ENCODE data around the gene NLRP12.

NLRP12 gene

GRCh38 chr19:53810891-53811290 is 13.2 kb downstream of the NLRP12 start:
- no peak overlapping the region for H3K4me3 ChIP-seq (ENCODE audit: low read length)
- no peak overlapping the region for H2AFZ ChIP-seq (ENCODE audit: low read depth, low read length)
- no peaks in the 10 kb centered on the region for H3K36me3 ChIP-seq (replicated peaks; ENCODE audit: low read depth, low read length)
- H3K9me3 ChIP-seq (ENCODE audit: insufficient read depth, low read length) = no peaks in the 10 kb centered on the region
- no peak for TF ChIP-seq CTCF (IDR thresholded peaks at IDR 0.05; ENCODE audit: low read depth, low read length)
- no peak for TF ChIP-seq EZH2phosphoT487 (IDR thresholded peaks at IDR 0.05; ENCODE audit: low read depth)
- no peak overlapping the region for H3K4me2 ChIP-seq (ENCODE audit: low read length)
- H3K27ac ChIP-seq (ENCODE audit: low read length) = no peak overlapping the region
- no peak overlapping the region for H3K9ac ChIP-seq (ENCODE audit: low read length)
- H3K79me2 ChIP-seq (ENCODE audit: low read length) = no peaks in the 10 kb centered on the region
- no peaks in the 10 kb centered on the region for H3K27me3 ChIP-seq (ENCODE audit: low read depth, low read length)
- H3K4me1 ChIP-seq (ENCODE audit: low read length) = no peaks in the 10 kb centered on the region
- no peaks in the 10 kb centered on the region for H4K20me1 ChIP-seq (ENCODE audit: insufficient read depth, low read length)

- H3K4me1 ChIP-seq (ENCODE audit: low read length) = no peaks in the 10 kb centered on the region
These were observed 13.9 kb downstream of the NLRP12 start for GRCh38 chr19:53810187-53810546.

GRCh38 chr19:53809518-53810186 is 14.5 kb downstream of the NLRP12 start:
- Histone ChIP-seq H3K79me2 (ENCODE audit: low read length) (no peaks in the 10 kb centered on the region), H3K4me3 (ENCODE audit: low read length) (no peak overlapping the region), H3K9me3 (ENCODE audit: insufficient read depth, low read length) (no peaks in the 10 kb centered on the region), H3K9ac (ENCODE audit: low read length) (no peak overlapping the region), H3K36me3 (replicated peaks; ENCODE audit: low read depth, low read length) (no peaks in the 10 kb centered on the region), H3K27ac (ENCODE audit: low read length) (no peak overlapping the region), H3K4me2 (ENCODE audit: low read length) (no peak overlapping the region), H3K27me3 (ENCODE audit: low read depth, low read length) (no peaks in the 10 kb centered on the region), H4K20me1 (ENCODE audit: insufficient read depth, low read length) (no peaks in the 10 kb centered on the region), H3K4me1 (ENCODE audit: low read length) (no peaks in the 10 kb centered on the region), H2AFZ (ENCODE audit: low read depth, low read length) (no peak overlapping the region)
- TF ChIP-seq EZH2phosphoT487 (IDR thresholded peaks at IDR 0.05; ENCODE audit: low read depth) (no peak), CTCF (IDR thresholded peaks at IDR 0.05; ENCODE audit: low read depth, low read length) (no peak)

More at GRCh38 chr19:53810187-53810546, 13.9 kb downstream of the NLRP12 start:
- TF ChIP-seq CTCF (IDR thresholded peaks at IDR 0.05; ENCODE audit: low read depth, low read length) (no peak), EZH2phosphoT487 (IDR thresholded peaks at IDR 0.05; ENCODE audit: low read depth) (no peak)
- H3K36me3 ChIP-seq (replicated peaks; ENCODE audit: low read depth, low read length) = no peaks in the 10 kb centered on the region
- H2AFZ ChIP-seq (ENCODE audit: low read depth, low read length) = no peak overlapping the region
- H3K27ac ChIP-seq (ENCODE audit: low read length) = no peak overlapping the region
- no peaks in the 10 kb centered on the region for H3K79me2 ChIP-seq (ENCODE audit: low read length)
- H4K20me1 ChIP-seq (ENCODE audit: insufficient read depth, low read length) = no peaks in the 10 kb centered on the region
- no peak overlapping the region for H3K4me3 ChIP-seq (ENCODE audit: low read length)
- H3K4me2 ChIP-seq (ENCODE audit: low read length) = no peak overlapping the region
- H3K9ac ChIP-seq (ENCODE audit: low read length) = no peak overlapping the region
- H3K9me3 ChIP-seq (ENCODE audit: insufficient read depth, low read length) = no peaks in the 10 kb centered on the region
- H3K27me3 ChIP-seq (ENCODE audit: low read depth, low read length) = no peaks in the 10 kb centered on the region

GRCh38 chr19:53808710-53809125 is 15.4 kb downstream of the NLRP12 start:
- no peak overlapping the region for H3K27ac ChIP-seq (ENCODE audit: low read length)
- TF ChIP-seq EZH2phosphoT487 (IDR thresholded peaks at IDR 0.05; ENCODE audit: low read depth) (no peak), CTCF (IDR thresholded peaks at IDR 0.05; ENCODE audit: low read depth, low read length) (0 out of 2 replicates have a peak, but pooled peaks have one; percentile 7)
- H3K4me1 ChIP-seq (ENCODE audit: low read length) = no peaks in the 10 kb centered on the region
- no peak overlapping the region for H2AFZ ChIP-seq (ENCODE audit: low read depth, low read length)
- no peaks in the 10 kb centered on the region for H3K79me2 ChIP-seq (ENCODE audit: low read length)
- H3K9me3 ChIP-seq (ENCODE audit: insufficient read depth, low read length) = peaks cover 3% of the 10 kb centered on the region; the same call in 1 of the 2 replicates
- H4K20me1 ChIP-seq (ENCODE audit: insufficient read depth, low read length) = no peaks in the 10 kb centered on the region
- no peak overlapping the region for H3K4me2 ChIP-seq (ENCODE audit: low read length)
- no peak overlapping the region for H3K9ac ChIP-seq (ENCODE audit: low read length)
- H3K36me3 ChIP-seq (replicated peaks; ENCODE audit: low read depth, low read length) = no peaks in the 10 kb centered on the region
- H3K27me3 ChIP-seq (ENCODE audit: low read depth, low read length) = no peaks in the 10 kb centered on the region
- H3K4me3 ChIP-seq (ENCODE audit: low read length) = no peak overlapping the region
